GM03348 (cell line): ENCODE measurements around the gene CAMKV.
A peak's percentile ranks its signal among the peaks of the same experiment; 100 is the strongest.
"Not testable (repeated sequence)": the region's sequence is repeated elsewhere in the genome, so short reads cannot be mapped to it uniquely, and the experiment has no call there.

ENCODE experiments used
- DNase-seq: peaks from one replicate; pipeline ENCODE4 v3.0.0; 2012; ENCODE audit warnings: low spot score

Gene CAMKV

GRCh38 chr3:49845694-49846093, 24.0 kb downstream of the CAMKV start:
- DNase-seq, result no peak

GRCh38 chr3:49844464-49845183, 25.1 kb downstream of the CAMKV start:
- no peak for DNase-seq

GRCh38 chr3:49842843-49843517, 26.7 kb downstream of the CAMKV start:
- no peak for DNase-seq

GRCh38 chr3:49841806-49842205, 27.9 kb downstream of the CAMKV start:
- no peak for DNase-seq

- DNase-seq, result no peak
These were observed 28.5 kb downstream of the CAMKV start for GRCh38 chr3:49841126-49841696.

GRCh38 chr3:49840388-49840787, 29.3 kb downstream of the CAMKV start:
- no peak for DNase-seq

- DNase-seq, result peak; percentile 90
These were observed 30.4 kb downstream of the CAMKV start for GRCh38 chr3:49839193-49839809.

- DNase-seq, result no peak
These were observed 38.4 kb downstream of the CAMKV start for GRCh38 chr3:49831341-49831740.

- DNase-seq, result no peak
These were observed 43.7 kb downstream of the CAMKV start for GRCh38 chr3:49826016-49826415.

- DNase-seq, result not testable (repeated sequence)
These were observed 46.6 kb downstream of the CAMKV start for GRCh38 chr3:49823131-49823530.

GRCh38 chr3:49813497-49814174, 56.1 kb downstream of the CAMKV start, which contains the start of gene UBA7:
Gene UBA7, minus strand, starts transcription at chr3:49813953. Its CDS starts 166 bp downstream, at chr3:49813787.
- DNase-seq, result peak; percentile 88

GRCh38 chr3:49812916-49813496, 56.7 kb downstream of the CAMKV start:
- no peak for DNase-seq
